Skin of body (tissue), 2 donors: Measurements from ENCODE around the gene MT2A. TPM values are rescaled to one million over a fixed set of nuclear protein-coding genes. Genes with fewer than 3 reads are reported as not detected.
"Not testable (repeated sequence)": the region's sequence is repeated elsewhere in the genome, so short reads cannot be mapped to it uniquely, and the experiment has no call there.

Source experiments
- DNase-seq: peaks from one replicate; lab custom pipeline; 2025; lab: John Stamatoyannopoulos, UW
- total RNA-seq: library from RNA; depleted of rRNA; stranded (reverse); fragments of >200 nt; gene quantifications from one replicate; pipeline ENCODE4 v1.2.3, GENCODE V29; 2014

MT2A gene
- total RNA-seq, 1 donor from 2014 or later = 10.7 TPM

DNA sequence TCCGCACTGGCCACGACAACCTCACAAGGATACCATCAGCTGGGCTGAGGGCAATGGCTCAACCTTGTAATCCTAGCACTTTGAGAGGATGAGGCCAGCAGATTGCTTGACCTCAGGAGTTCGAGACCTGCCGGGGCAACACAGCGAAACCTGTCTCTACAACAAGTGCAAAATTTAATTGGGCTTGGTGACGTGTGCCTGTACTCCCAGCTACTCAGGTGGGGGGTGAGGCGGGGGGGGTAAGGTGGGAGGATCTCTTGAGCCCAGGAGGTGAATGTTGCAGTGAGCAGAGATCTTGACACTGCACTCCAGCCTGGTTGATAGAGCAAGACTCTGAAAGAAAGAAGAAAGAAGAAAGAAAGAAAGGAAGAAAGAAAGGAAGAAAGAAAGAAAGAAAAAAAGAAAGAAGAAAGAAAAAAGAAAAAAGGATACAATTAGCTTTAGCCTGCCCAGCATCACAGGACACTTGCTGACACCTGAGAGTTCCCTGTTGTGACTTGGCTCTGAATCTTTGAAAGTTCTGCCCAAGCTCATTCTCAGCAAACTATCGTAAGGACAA is 12.0 kb downstream of the MT2A start:
- DNase-seq = no peak

DNA sequence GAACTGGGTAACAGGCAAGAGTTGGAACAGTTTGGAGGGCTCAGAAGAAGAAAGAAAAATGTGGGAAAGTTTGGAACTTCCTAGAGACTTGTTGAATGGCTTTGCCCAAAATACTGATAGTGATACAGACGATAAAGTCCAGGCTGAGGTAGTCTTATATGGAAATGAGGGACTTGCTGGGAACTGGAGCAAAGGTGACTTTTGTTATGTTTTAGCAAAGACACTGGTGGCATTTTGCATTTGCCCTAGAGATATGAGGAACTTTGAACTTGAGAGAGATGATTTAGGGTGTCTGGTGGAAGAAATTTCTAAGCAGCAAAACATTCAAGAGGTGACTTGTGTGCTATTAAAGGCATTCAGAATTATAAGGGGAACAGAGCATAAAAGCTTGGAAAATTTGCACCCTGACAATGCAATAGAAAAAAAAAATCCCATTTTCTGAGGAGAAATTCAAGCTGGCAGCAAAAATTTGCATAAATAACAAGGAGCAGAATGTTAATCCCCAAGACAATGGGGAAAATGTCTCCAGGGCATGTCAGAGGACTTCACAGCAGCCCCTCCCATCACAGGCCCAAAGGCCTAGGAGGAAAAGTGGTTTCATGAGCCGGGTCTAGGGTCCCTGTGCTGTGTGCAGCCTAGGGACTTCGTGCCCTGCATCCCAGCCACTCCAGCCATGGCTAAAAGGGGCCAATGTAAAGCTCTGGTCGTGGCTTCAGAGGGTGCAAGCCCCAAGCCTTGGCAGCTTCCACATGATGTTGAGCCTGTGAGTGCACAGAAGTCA is 13.5 kb downstream of the MT2A start:
- DNase-seq = not testable (repeated sequence)

DNA sequence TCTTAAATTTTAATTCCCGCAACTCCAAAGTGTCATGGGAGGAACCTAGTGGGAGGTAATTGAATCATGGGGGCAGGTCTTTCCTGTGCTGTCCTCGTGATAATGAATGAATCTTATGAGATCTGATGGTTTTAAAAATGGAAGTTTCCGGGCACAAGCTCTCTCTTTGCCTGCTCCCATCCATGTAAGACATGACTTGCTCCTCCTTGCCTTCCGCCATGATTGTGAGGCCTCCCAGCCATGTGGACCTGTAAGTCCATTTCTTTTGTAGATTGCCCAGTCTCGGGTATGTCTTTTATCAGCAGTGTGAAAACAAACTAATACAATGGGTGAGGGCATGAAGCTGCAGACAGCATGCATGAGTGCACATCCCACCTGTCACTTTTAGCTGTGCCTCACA is 14.8 kb downstream of the MT2A start:
- not testable (repeated sequence) for DNase-seq

DNA sequence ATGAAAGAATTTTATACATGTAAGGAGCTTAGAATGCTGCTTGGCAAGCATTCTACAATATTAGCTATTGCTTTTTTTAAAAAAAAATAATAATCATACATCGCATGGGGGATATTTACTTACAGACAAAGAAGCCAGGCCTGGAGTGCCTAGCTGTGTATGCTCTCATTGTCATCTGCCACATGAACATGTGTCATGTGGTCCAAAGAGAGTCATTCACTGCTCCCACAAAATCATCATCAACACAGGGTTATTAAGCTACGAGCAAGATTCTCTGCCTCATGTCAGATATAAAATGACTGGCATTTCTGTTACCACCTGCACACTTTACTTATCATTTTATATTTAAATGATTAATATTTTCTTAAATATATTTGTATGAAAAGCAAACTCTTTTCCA is 15.3 kb downstream of the MT2A start:
- no peak for DNase-seq

DNA sequence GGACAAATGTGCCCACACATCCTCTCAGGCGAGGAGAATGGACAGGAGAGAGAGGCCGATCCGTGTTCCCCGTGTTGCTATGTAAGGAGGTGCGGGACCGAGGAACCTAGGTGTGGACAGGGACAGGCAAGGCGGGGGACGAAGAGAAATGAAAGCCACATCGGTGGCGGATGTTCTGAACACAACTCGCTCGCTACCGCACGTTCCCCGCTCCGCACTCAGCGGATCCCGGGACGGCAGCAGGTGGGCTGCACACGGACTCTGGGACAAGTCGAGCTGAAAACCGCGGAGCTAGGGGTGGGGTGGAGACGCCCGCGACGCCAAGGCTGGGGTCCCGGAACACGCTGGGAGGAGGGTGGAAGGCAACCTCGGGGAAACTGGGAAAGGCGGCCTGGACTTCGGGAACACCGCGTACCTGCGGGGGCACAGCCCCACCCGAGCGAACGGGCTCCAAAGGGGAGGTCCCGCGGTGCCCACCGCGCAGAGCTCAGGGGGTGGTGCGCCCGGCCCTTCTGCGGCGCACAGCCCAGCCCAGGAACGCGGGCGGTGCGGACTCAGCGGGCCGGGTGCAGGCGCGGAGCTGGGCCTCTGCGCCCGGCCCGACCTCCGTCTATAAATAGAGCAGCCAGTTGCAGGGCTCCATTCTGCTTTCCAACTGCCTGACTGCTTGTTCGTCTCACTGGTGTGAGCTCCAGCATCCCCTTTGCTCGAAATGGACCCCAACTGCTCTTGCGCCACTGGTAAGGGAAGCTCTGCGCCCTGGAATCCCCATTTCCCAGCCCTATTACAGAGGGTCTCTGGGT is 17.0 kb downstream of the MT2A start, which contains the start of gene MT1E:
TSS of gene MT1E (plus strand) at position 642 of the 803 bp plus-strand sequence. CDS start at position 713, 71 bp downstream.
- peak; percentile 63 for DNase-seq

GRCh38 chr16:56625943-56626654 is 17.7 kb downstream of the MT2A start:
- DNase-seq = peak; percentile 63

- no peak for DNase-seq
Observed at GRCh38 chr16:56626685-56627084, 18.3 kb downstream of the MT2A start.

- no peak for DNase-seq
Observed at GRCh38 chr16:56628486-56629350, 20.3 kb downstream of the MT2A start.

DNA sequence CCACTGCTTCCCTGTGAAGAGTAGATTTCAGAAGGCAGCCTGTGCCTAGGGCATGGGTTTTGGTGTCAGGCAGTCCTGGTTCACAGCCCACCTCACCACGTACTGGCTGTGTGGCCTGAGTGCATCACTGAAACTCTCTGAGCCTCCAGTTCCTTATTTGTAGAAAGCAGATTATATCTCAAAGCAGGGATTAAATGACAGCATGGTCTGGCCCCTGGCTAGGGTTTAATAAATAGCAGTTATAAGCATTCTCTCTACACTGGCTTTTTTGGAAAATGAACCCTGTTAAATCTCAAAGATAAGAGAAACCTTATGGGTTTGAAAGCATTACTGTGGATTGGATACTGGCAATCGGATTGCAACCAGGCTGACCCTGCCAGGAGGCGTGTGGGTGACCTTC is 21.1 kb downstream of the MT2A start:
- DNase-seq = no peak

DNA sequence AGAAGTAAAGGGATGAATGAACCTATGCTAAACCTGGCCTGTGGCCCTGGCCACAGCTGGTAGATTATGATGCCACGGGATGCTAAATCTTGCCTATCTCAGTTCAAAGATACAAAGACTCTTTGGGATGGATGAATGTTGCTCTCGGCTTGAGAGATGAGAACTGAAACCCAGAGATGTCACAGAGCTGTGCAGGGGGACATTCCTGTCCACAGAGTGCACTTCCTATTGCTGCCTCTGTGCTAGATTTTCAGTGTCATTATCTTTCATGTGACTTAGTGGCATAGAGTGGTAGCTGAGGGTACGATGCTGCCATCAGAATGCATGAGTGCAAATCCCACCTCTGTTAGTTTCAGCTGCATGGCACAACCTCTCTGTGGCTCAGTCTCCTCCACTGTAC is 21.8 kb downstream of the MT2A start:
- DNase-seq = no peak

DNA sequence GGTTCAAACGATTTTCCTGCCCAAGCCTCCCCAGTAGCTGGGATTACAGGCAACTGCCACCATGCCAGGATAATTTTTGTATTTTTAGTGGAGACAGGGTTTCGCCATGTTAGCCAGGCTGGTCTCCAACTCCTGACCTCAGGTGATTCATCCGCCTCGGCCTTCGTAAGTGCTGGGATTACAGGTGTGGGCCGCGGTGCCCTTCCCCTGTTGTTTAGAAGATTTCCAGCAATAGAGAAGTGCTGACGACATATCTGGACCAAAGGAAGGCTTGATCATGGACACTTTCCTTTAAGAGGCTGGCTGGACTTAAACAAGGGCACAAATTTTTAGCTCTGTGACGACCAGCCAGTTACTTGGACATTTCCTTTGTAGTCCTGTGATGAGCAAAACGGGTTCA is 22.8 kb downstream of the MT2A start:
- DNase-seq = no peak

GRCh38 chr16:56631832-56632155 is 23.4 kb downstream of the MT2A start:
- DNase-seq = no peak

- DNase-seq = peak; percentile 17
Observed at GRCh38 chr16:56632156-56632847, 23.9 kb downstream of the MT2A start, which contains the start of gene MT1M. TSS of gene MT1M (plus strand) at chr16:56632659. CDS start at chr16:56632732, 73 bp downstream.

GRCh38 chr16:56632848-56633365 is 24.5 kb downstream of the MT2A start:
- no peak for DNase-seq

GRCh38 chr16:56633535-56633934 is 25.2 kb downstream of the MT2A start:
- no peak for DNase-seq

DNA sequence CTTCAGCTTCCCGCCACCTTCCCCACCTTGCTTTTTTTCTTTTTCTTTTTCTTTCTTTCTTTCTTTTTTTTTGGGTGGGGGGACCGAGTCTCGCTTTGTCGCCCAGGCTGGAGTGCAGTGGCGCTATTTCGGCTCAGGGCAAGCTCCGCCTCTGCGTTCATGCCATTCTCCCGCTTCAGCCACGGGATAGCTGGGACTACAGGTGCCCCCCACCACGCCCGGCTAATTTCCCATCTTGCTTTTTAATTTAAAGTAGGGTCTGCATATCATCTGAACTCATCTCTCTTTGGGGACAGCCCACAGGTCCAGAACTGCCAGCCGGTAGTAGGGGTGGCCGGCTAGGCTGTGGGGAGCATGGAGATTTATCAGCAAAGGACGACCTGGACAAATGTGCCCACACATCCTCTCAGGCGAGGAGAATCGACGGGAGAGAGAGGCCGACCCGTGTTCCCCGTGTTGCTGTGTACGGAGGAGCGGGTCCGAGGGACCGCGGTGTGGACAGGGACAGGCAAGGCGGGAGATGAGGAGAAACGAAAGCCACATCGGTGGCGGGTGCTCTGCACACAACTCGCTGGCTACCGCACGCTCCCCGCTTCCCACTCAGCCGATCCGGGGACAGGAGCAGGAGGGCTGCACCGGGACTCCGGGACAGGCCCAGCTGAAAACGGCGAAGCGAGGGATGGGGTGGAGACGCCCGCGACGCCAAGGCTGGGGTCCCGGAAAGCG is 26.5 kb downstream of the MT2A start:
- DNase-seq = no peak

DNA sequence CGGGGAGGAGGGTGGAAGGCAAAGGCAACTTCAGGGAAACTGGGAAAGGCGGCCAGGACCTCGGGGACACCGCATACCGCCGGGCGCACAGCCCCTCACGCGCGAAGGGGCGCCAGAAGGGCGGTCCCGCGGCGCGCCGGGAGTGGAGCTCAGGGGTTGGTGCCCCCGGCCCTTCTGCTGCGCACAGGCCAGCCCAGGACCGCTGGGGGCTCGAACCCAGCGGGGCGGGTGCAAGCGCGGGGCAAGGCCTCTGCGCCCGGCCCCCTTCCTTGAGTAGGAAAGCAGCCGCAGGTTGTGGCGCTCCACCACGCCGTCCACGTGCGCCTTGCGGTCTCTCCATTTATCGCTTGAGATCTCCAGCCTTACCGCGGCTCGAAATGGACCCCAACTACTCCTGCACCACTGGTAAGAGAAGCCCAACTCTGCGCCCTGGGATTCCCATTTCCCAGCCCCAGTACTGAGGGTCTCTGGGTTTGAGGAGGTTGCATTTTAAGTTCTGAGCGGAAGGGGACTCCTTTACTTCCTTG is 27.1 kb downstream of the MT2A start:
- DNase-seq = no peak

DNA sequence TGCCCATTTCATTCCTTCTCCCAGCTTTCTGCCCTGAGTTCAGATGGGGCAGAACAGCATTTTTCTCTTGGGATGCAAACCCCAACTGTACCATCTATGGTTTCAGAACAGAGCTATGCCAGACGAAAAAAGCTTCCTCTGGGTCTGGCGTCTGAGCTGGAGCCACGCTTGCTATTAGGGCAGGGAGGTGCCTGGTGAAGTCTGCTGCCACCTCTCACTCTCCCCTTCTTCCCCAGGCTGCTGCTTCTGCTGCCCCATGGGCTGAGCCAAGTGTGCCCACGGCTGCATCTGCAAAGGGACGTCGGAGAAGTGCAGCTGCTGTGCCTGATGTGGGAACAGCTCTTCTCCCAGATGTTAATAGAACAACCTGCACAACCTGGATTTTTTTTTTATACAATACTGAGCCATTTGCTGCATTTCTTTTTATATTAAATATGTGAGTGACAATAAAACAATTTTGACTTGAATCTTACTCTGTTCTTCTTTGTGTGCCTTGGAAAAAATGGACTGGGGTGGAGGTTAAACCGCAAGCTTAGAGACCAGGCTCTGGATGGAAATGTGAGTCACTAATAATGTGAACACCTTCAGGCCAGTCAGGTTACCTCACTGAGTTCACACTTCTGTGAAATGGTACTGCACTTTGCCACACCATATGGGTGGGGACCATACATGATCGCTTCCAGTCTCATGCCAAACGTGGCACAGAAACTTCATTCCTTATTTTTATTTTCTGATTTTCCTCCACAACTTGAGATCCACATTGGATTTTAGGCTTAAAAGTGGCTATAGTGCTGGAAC is 28.4 kb downstream of the MT2A start:
- no peak for DNase-seq
